ENCODE data around the gene TST.
A peak's percentile ranks its signal among the peaks of the same experiment; 100 is the strongest.

TST gene

GRCh38 chr22:36981247-36981775 lies 37.9 kb downstream of the TST start:
- DNase-seq = no peak

GRCh38 chr22:36979016-36979910 lies 40.0 kb downstream of the TST start:
- DNase-seq = no peak

- DNase-seq = peak; percentile 86
Measured at GRCh38 chr22:36977947-36978660, 41.1 kb downstream of the TST start.

- DNase-seq = peak; percentile 42
Measured at GRCh38 chr22:36977401-36977861, 41.8 kb downstream of the TST start.

GRCh38 chr22:36976606-36977005 lies 42.6 kb downstream of the TST start:
- no peak for DNase-seq

GRCh38 chr22:36971341-36972125 lies 47.7 kb downstream of the TST start:
- DNase-seq = no peak

GRCh38 chr22:36968249-36968964 lies 50.8 kb downstream of the TST start:
- no peak for DNase-seq

GRCh38 chr22:36966851-36967540 lies 52.3 kb downstream of the TST start:
- DNase-seq = no peak

- DNase-seq = no peak
Measured at GRCh38 chr22:36965696-36966095, 53.6 kb downstream of the TST start.

- no peak for DNase-seq
Measured at GRCh38 chr22:36964106-36964505, 55.1 kb downstream of the TST start.

- DNase-seq = no peak
Measured at GRCh38 chr22:36963302-36963701, 55.9 kb downstream of the TST start.

- no peak for DNase-seq
Measured at GRCh38 chr22:36961626-36962025, 57.6 kb downstream of the TST start.
